HepG2 (cell line): ENCODE measurements around the gene KIAA0040. TPM values are rescaled to one million over a fixed set of nuclear protein-coding genes. Genes with fewer than 3 reads are reported as not detected.

Experiments used
- ATAC-seq: fragments of 200-7000 bp; cut with Tn5 transposase; 3 replicates; pipeline ENCODE4 v1.9.1; 2020; ENCODE audit warnings: mild to moderate bottlenecking, moderate library complexity
- BruUV-seq: library from RNA; stranded (reverse); fragments of 400-500 nt; replicated peaks from 2 replicates; lab custom pipeline; 2021; lab: Mats Ljungman, UMichigan
- CTCF ChIA-PET: fragments of 300-600 bp; formaldehyde crosslinking; extraction: SDS; loops from one replicate; lab custom pipeline; 2021; ENCODE audit warnings: low total read pairs, inconsistent platforms, low intra/inter-chr PET ratio; lab: Yijun Ruan, JAX
- POLR2A ChIA-PET: fragments of 350-600 bp; sonication (Branson Sonifier 250); formaldehyde crosslinking; loops from one replicate; lab custom pipeline; 2020; ENCODE audit warnings: antibody characterized with exemption, inconsistent platforms; lab: Yijun Ruan, JAX
- DNase-seq: peaks from one replicate; pipeline ENCODE4 v3.0.0-alpha.2; 2015; ENCODE audit warnings: low spot score
- FAIRE-seq: peaks from 3 replicates; lab custom pipeline; 2011; peaks lifted over from hg19 to GRCh38; lab: Jason Lieb, UNC
- H2AFZ ChIP-seq: one replicate; pipeline ENCODE4 v1.6.1; 2011; ENCODE audit warnings: low read length, inconsistent platforms
- H3K27ac ChIP-seq: fragments of 300-600 bp; 3 replicates; pipeline ENCODE4 v1.8.0; 2011; ENCODE audit warnings: mixed run types, mild to moderate bottlenecking, mixed read lengths, low read length, inconsistent platforms; ENCODE audit not compliant: insufficient read depth; ENCODE audit errors: extremely low read length
- H3K27me3 ChIP-seq, 2 experiments: fragments of 200-600 bp in 1 of 2; 2 replicates in 1 of 2; 3 replicates in 1 of 2; pipeline versions ENCODE4 v1.6.0 to v1.8.0; 2011; ENCODE audit warnings: low read length in 2 of 2, mild to moderate bottlenecking in 2 of 2, moderate library complexity in 2 of 2, inconsistent platforms in 1 of 2; ENCODE audit not compliant: insufficient read depth in 2 of 2, control insufficient read depth in 1 of 2
- H3K36me3 ChIP-seq, 2 experiments: fragments of 200-600 bp in 1 of 2; replicated peaks in 1 of 2; 2 replicates in 1 of 2; 3 replicates in 1 of 2; pipeline versions ENCODE4 v1.5.1 to v1.8.0; 2011; ENCODE audit warnings: low read length in 2 of 2, inconsistent platforms in 1 of 2; ENCODE audit not compliant: insufficient read depth in 2 of 2, control insufficient read depth in 1 of 2
- H3K4me1 ChIP-seq: 2 replicates; pipeline ENCODE4 v1.5.1; 2012; ENCODE audit warnings: low read length, inconsistent platforms; ENCODE audit not compliant: insufficient read depth
- H3K4me2 ChIP-seq: 2 replicates; pipeline ENCODE4 v1.6.0; 2011; ENCODE audit warnings: low read depth, low read length, inconsistent platforms
- H3K4me3 ChIP-seq, 3 experiments: fragments of 200-600 bp in 1 of 3; sonication (generic), shearing (Covaris generic) in 1 of 3; replicated peaks in 1 of 3; 2 replicates each; pipeline ENCODE4 v1.5.1; 2011 to 2016; ENCODE audit warnings: low read length in 3 of 3, inconsistent platforms in 2 of 3, low read depth in 2 of 3, mild to moderate bottlenecking in 2 of 3, control low read depth in 1 of 3, mixed read lengths in 1 of 3; ENCODE audit not compliant: insufficient read depth in 1 of 3
- H3K79me2 ChIP-seq: one replicate; pipeline ENCODE4 v1.6.1; 2011; ENCODE audit warnings: low read length, inconsistent platforms; ENCODE audit not compliant: insufficient read depth
- H3K9ac ChIP-seq: 2 replicates; pipeline ENCODE4 v1.6.0; 2011; ENCODE audit warnings: mild to moderate bottlenecking, low read depth, low read length, inconsistent platforms; ENCODE audit not compliant: insufficient read depth
- H3K9me3 ChIP-seq: 2 replicates; pipeline ENCODE4 v1.5.1; 2012; ENCODE audit warnings: mild to moderate bottlenecking, low read length
- H4K20me1 ChIP-seq: 2 replicates; pipeline ENCODE4 v1.6.0; 2011; ENCODE audit warnings: inconsistent platforms, mild to moderate bottlenecking, low read length, moderate library complexity; ENCODE audit not compliant: insufficient read depth
- ARID2 ChIP-seq: sonication (generic); formaldehyde crosslinking; IDR thresholded peaks from 2 replicates; pipeline ENCODE4 v1.8.1; 2022; ENCODE audit warnings: mild to moderate bottlenecking, missing genetic modification reagents, borderline replicate concordance
- BCL3 ChIP-seq: sonication (generic); formaldehyde crosslinking; IDR thresholded peaks from 2 replicates; pipeline ENCODE4 v1.5.1; 2020; ENCODE audit warnings: mild to moderate bottlenecking, missing genetic modification reagents, moderate library complexity
- ISX ChIP-seq: sonication (generic); formaldehyde crosslinking; conservative IDR thresholded peaks from 2 replicates; pipeline ENCODE4 v1.5.0; 2020; ENCODE audit warnings: missing genetic modification reagents
- JUNB ChIP-seq: sonication (generic); formaldehyde crosslinking; IDR thresholded peaks from 2 replicates; pipeline ENCODE4 v1.8.0; 2022; ENCODE audit warnings: missing genetic modification reagents, mild to moderate bottlenecking, borderline replicate concordance
- NFE2 ChIP-seq: sonication (generic); formaldehyde crosslinking; IDR thresholded peaks from 2 replicates; pipeline ENCODE4 v1.4.0; 2020; ENCODE audit warnings: missing genetic modification reagents
- PAWR ChIP-seq: sonication (generic); formaldehyde crosslinking; IDR thresholded peaks from 2 replicates; pipeline ENCODE4 v1.4.0; 2020; ENCODE audit warnings: missing genetic modification reagents, mild to moderate bottlenecking, borderline replicate concordance
- RXRA ChIP-seq: sonication (generic); formaldehyde crosslinking; IDR thresholded peaks from 2 replicates; pipeline ENCODE4 v1.5.1; 2020; ENCODE audit warnings: missing genetic modification reagents
- SIN3A ChIP-seq: IDR thresholded peaks from 2 replicates; pipeline ENCODE4 v1.6.1; 2011; ENCODE audit warnings: low read depth, mild to moderate bottlenecking, control low read depth, low read length, borderline replicate concordance
- SIX1 ChIP-seq: sonication (generic); formaldehyde crosslinking; IDR thresholded peaks from 2 replicates; pipeline ENCODE4 v1.4.0; 2020; ENCODE audit warnings: missing genetic modification reagents, borderline replicate concordance
- THRA ChIP-seq: sonication (generic); formaldehyde crosslinking; IDR thresholded peaks from 2 replicates; pipeline ENCODE4 v1.4.0; 2020; ENCODE audit warnings: missing genetic modification reagents, borderline replicate concordance
- XBP1 ChIP-seq: sonication (generic); formaldehyde crosslinking; IDR thresholded peaks from 2 replicates; pipeline ENCODE4 v1.5.0; 2020; ENCODE audit warnings: missing genetic modification reagents
- ZMAT3 ChIP-seq: sonication (generic); formaldehyde crosslinking; conservative IDR thresholded peaks from 2 replicates; pipeline ENCODE4 v1.7.0; 2021; ENCODE audit warnings: missing genetic modification reagents
- ZNF205 ChIP-seq: IDR thresholded peaks from 2 replicates; pipeline ENCODE4 v1.6.1; 2018; ENCODE audit warnings: missing biosample characterization, missing genetic modification reagents
- ZNF207 ChIP-seq: fragments of 450-650 bp; IDR thresholded peaks from 2 replicates; pipeline ENCODE4 v1.6.1; 2016; ENCODE audit warnings: antibody characterized with exemption, borderline replicate concordance
- ZNF296 ChIP-seq: sonication (generic); formaldehyde crosslinking; conservative IDR thresholded peaks from 2 replicates; pipeline ENCODE4 v1.5.0; 2020; ENCODE audit warnings: mild to moderate bottlenecking, missing genetic modification reagents
- ZNF576 ChIP-seq: sonication (generic); formaldehyde crosslinking; IDR thresholded peaks from 2 replicates; pipeline ENCODE4 v1.4.0; 2020; ENCODE audit warnings: mild to moderate bottlenecking, missing genetic modification reagents
- WGBS: methylation state at CpG from one replicate; pipeline ENCODE4 v1.1.6; 2017; ENCODE audit warnings: low lambda C conversion rate; 5-methylcytosine and 5-hydroxymethylcytosine counted together
- in situ Hi-C: cut with HindIII; loops from 2 replicates; pipeline ENCODE4 v1.10.0; 2017; ENCODE audit warnings: low pct_unique_long_range_greater_than_20kb; ENCODE audit not compliant: extremely low pct_ligation_motif_present
- intact Hi-C: fragments of 100-400 bp; cut with micrococcal nuclease; formaldehyde crosslinking; loops from one replicate; pipeline ENCODE4 v1.10.0; 2022; ENCODE audit not compliant: unreplicated experiment
- polyA plus RNA-seq, 8 experiments: library from polyadenylated mRNA; depleted of rRNA in 3 of 8; stranded (reverse) in 7 of 8; unstranded in 1 of 8; fragments of >200 nt; fragmentation: Illumina TruSeq in 4 of 8; extraction: Trizol in 4 of 8; gene quantifications; 2 replicates each; pipeline versions ENCODE4 v1.2.1 to v1.2.3, GENCODE V29; 2011 to 2016; ENCODE audit warnings: low read depth in 4 of 8, missing spikeins in 1 of 8, mixed read lengths in 1 of 8; ENCODE audit not compliant: insufficient read depth in 1 of 8
- total RNA-seq, 5 experiments: library from RNA; depleted of rRNA; stranded (reverse); fragments of >200 nt; fragmentation: Illumina TruSeq; extraction: Trizol; gene quantifications; 2 replicates each; pipeline ENCODE4 v1.2.3, GENCODE V29; 2016; ENCODE audit warnings: low read depth in 1 of 5

KIAA0040 gene
- total and polyA plus RNA-seq, 2 of the 13 experiments (the other 11 are each of a cell fraction or from before 2014, with no cell fraction given) = 0.24 to 0.26 TPM

- CTCF ChIA-PET = no interaction called here
- POLR2A ChIA-PET = no interaction called here
- no peaks in the 10 kb centered on the region; the same call in 1 of the 2 replicates for H3K9me3 ChIP-seq
- no peaks in the 10 kb centered on the region for H3K4me1 ChIP-seq
- intact Hi-C loops = no loop called here
- H3K4me3 ChIP-seq = no peak overlapping the region
- no peak overlapping the region for H3K4me2 ChIP-seq
- no peak for TF ChIP-seq ZNF205
- no peak for TF ChIP-seq JUNB (CRISPR knock-in tag)
- no peak for TF ChIP-seq ZNF296 (CRISPR knock-in tag)
- TF ChIP-seq ZMAT3 (CRISPR knock-in tag) = no peak
- TF ChIP-seq ZNF207 = no peak
- no peak for TF ChIP-seq THRA (CRISPR knock-in tag)
- no peak for TF ChIP-seq ISX (CRISPR knock-in tag)
- TF ChIP-seq XBP1 (CRISPR knock-in tag) = no peak
- no peak for TF ChIP-seq PAWR (CRISPR knock-in tag)
- no peak for TF ChIP-seq RXRA (CRISPR knock-in tag)
- no peak for TF ChIP-seq ARID2 (CRISPR knock-in tag)
- TF ChIP-seq NFE2 (CRISPR knock-in tag) = no peak
- no peak for TF ChIP-seq ZNF576 (CRISPR knock-in tag)
- no peak for TF ChIP-seq SIX1 (CRISPR knock-in tag)
- TF ChIP-seq BCL3 = no peak
- TF ChIP-seq SIN3A = no peak
- H3K36me3 ChIP-seq = no peaks in the 10 kb centered on the region
- no peaks in the 10 kb centered on the region for H3K79me2 ChIP-seq
- WGBS = 58% methylated on average over 2 of the region's 3 CpGs
- H3K27ac ChIP-seq = no peak overlapping the region
- H4K20me1 ChIP-seq = no peaks in the 10 kb centered on the region
- no peak overlapping the region for H3K9ac ChIP-seq
- no peak for FAIRE-seq
- no peak for DNase-seq
- no peak overlapping the region for H2AFZ ChIP-seq
- BruUV-seq = no TSS peak
- H3K27me3 ChIP-seq = no peaks in the 10 kb centered on the region; a peak in 1 of 5 replicates
- ATAC-seq = no peak
- in situ Hi-C loops = no loop called here
Measured at GRCh38 chr1:175234639-175235038, 42.1 kb upstream of the KIAA0040 start.
